ENCODE measurements around the gene FAM168B.
"Not testable (repeated sequence)": the region's sequence is repeated elsewhere in the genome, so short reads cannot be mapped to it uniquely, and the experiment has no call there.

The FAM168B gene

GRCh38 chr2:131094463-131095281 is 1.4 kb upstream of the FAM168B start:
- DNase-seq (ENCODE audit: low read depth), result no peak

GRCh38 chr2:131093696-131094462 is 619 bp upstream of the FAM168B start:
- no peak for DNase-seq (ENCODE audit: low read depth)

- no peak for DNase-seq (ENCODE audit: low read depth)
These were observed 728 bp downstream of the FAM168B start for GRCh38 chr2:131092458-131093005.

- no peak for DNase-seq (ENCODE audit: low read depth)
These were observed 7.6 kb downstream of the FAM168B start for GRCh38 chr2:131085646-131086045.

- no peak for DNase-seq (ENCODE audit: low read depth)
These were observed 12.1 kb downstream of the FAM168B start for GRCh38 chr2:131081190-131081589.

GRCh38 chr2:131079931-131080330 is 13.3 kb downstream of the FAM168B start:
- not testable (repeated sequence) for DNase-seq (ENCODE audit: low read depth)

- no peak for DNase-seq (ENCODE audit: low read depth)
These were observed 15.3 kb downstream of the FAM168B start for GRCh38 chr2:131077966-131078365.

- DNase-seq (ENCODE audit: low read depth), result no peak
These were observed 15.9 kb downstream of the FAM168B start for GRCh38 chr2:131077182-131077846.

- no peak for DNase-seq (ENCODE audit: low read depth)
These were observed 16.6 kb downstream of the FAM168B start for GRCh38 chr2:131076707-131077106.

GRCh38 chr2:131075578-131075977 is 17.7 kb downstream of the FAM168B start:
- not testable (repeated sequence) for DNase-seq (ENCODE audit: low read depth)

- DNase-seq (ENCODE audit: low read depth), result not testable (repeated sequence)
These were observed 25.1 kb downstream of the FAM168B start for GRCh38 chr2:131068172-131068571.

- no peak for DNase-seq (ENCODE audit: low read depth)
These were observed 25.7 kb downstream of the FAM168B start for GRCh38 chr2:131067465-131068125.

GRCh38 chr2:131064589-131065512 is 28.4 kb downstream of the FAM168B start:
- no peak for DNase-seq (ENCODE audit: low read depth)

GRCh38 chr2:131063501-131064283 is 29.6 kb downstream of the FAM168B start:
- no peak for DNase-seq (ENCODE audit: low read depth)

GRCh38 chr2:131058920-131059319 is 34.3 kb downstream of the FAM168B start:
- DNase-seq (ENCODE audit: low read depth), result no peak

- no peak for DNase-seq (ENCODE audit: low read depth)
These were observed 34.9 kb downstream of the FAM168B start for GRCh38 chr2:131058214-131058843.

- DNase-seq (ENCODE audit: low read depth), result no peak
These were observed 36.4 kb downstream of the FAM168B start for GRCh38 chr2:131056932-131057287.

- no peak for DNase-seq (ENCODE audit: low read depth)
These were observed 36.9 kb downstream of the FAM168B start for GRCh38 chr2:131056204-131056931.

All from stimulated activated CD8-positive, alpha-beta memory T cell treated with anti-CD3 and anti-CD28 coated beads, Interleukin-15, amount 100 ng/mL, for 1 hour (primary cell).